ENCODE data around the gene SLC22A17.

The SLC22A17 gene

DNA sequence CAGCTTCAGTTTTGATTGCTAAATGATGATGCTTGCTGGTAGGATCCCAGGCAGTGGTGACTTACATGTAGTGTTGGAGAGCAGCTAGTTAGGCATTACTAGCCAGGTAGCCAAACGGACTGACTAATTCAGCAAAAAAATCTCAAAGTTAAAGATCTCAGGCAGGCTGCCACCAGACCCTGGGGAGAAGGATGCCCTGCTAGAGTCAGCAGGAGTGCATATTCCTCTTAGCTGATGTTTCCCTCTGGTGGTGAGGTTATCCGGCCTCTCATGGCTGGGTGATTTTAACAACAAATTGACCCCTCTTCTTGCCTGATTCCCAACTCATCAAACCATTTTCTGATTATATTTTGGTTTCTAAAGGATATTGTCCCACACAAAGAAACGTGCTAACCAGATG, 9.5 kb upstream of the SLC22A17 start:
- TF ChIP-seq, protein P1, sequence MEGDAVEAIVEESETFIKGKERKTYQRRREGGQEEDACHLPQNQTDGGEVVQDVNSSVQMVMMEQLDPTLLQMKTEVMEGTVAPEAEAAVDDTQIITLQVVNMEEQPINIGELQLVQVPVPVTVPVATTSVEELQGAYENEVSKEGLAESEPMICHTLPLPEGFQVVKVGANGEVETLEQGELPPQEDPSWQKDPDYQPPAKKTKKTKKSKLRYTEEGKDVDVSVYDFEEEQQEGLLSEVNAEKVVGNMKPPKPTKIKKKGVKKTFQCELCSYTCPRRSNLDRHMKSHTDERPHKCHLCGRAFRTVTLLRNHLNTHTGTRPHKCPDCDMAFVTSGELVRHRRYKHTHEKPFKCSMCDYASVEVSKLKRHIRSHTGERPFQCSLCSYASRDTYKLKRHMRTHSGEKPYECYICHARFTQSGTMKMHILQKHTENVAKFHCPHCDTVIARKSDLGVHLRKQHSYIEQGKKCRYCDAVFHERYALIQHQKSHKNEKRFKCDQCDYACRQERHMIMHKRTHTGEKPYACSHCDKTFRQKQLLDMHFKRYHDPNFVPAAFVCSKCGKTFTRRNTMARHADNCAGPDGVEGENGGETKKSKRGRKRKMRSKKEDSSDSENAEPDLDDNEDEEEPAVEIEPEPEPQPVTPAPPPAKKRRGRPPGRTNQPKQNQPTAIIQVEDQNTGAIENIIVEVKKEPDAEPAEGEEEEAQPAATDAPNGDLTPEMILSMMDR (IDR thresholded peaks at IDR 0.05; ENCODE audit: control insufficient read depth, insufficient read depth, low read depth, low read length, missing control alignments): peak; percentile 35
- no peak overlapping the region for H3K4me3 ChIP-seq (ENCODE audit: control insufficient read depth, low read depth, low read length)
- DNase-seq (ENCODE audit: low read depth): no peak

DNA sequence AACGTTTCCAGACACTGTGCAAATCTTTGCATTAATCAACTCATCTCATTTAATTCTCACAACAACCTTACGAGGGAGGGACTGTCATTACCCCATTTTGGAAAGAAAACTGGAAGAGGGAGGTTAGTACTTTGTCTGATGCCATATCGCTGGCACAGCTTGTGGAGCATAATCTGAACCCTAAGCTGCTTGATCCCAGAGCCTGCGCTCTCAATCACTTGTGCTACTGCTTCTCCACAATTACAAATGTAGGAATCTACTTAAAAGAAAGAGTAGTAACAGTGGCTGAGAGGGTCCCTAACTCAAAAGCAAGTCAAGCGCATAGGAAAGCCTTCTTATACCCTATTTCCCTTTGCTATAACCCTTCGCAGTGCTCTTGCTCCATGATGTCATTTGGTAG, 9.1 kb upstream of the SLC22A17 start:
- DNase-seq (ENCODE audit: low read depth): no peak
- TF ChIP-seq, protein P1 (IDR thresholded peaks at IDR 0.05; ENCODE audit: control insufficient read depth, insufficient read depth, low read depth, low read length, missing control alignments): no peak

DNA sequence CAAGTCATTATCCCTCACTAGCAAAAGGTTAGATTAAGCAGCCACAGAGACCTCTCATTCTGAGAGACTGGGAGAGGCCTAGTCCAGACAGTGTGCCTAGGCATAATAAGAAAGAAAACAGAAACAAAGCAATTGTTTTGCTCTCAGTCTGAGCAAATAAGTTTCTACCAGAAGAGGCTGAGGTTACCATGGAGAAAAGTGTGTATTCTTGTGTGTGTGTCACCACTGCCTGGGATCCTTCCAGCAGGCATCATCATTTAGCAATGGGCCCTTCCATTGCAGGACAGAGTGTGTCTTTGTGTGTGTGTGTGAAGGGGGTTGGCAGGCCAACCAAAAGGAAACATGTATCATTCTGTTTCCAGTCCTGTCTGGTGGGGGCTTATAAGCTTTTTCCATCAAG, 8.6 kb upstream of the SLC22A17 start:
- TF ChIP-seq, protein P1 (IDR thresholded peaks at IDR 0.05; ENCODE audit: control insufficient read depth, insufficient read depth, low read depth, low read length, missing control alignments): no peak
- DNase-seq (ENCODE audit: low read depth): peak; percentile 23

More for the DNA sequence above, 9.1 kb upstream of the SLC22A17 start:
- H3K4me3 ChIP-seq (ENCODE audit: control insufficient read depth, low read depth, low read length): no peak overlapping the region

DNA sequence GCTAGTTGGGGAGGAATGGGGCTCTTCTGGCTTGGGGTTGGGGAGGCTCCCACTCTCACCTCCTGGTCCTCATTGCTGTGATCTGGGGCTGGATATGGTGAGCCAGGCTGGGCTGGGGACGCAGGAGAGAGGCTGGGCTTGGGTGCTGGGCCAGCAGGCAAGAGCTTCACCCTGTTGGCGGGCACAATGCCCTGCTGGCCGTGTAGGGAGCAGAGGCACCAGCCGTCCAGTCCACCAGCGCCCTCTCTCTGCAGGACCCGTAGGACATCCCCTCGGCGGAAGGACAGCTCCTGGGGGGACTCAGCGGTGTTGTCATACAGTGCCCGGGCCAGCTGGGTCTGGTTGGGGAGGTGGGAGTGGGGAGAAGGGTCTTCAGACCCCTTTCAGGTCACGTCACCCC, 7.8 kb upstream of the SLC22A17 start:
- TF ChIP-seq, protein P1 (IDR thresholded peaks at IDR 0.05; ENCODE audit: control insufficient read depth, insufficient read depth, low read depth, low read length, missing control alignments): peak; percentile 12
- no peak overlapping the region for H3K4me3 ChIP-seq (ENCODE audit: control insufficient read depth, low read depth, low read length)
- DNase-seq (ENCODE audit: low read depth): no peak

More for the DNA sequence above, 8.6 kb upstream of the SLC22A17 start:
- no peak overlapping the region for H3K4me3 ChIP-seq (ENCODE audit: control insufficient read depth, low read depth, low read length)

DNA sequence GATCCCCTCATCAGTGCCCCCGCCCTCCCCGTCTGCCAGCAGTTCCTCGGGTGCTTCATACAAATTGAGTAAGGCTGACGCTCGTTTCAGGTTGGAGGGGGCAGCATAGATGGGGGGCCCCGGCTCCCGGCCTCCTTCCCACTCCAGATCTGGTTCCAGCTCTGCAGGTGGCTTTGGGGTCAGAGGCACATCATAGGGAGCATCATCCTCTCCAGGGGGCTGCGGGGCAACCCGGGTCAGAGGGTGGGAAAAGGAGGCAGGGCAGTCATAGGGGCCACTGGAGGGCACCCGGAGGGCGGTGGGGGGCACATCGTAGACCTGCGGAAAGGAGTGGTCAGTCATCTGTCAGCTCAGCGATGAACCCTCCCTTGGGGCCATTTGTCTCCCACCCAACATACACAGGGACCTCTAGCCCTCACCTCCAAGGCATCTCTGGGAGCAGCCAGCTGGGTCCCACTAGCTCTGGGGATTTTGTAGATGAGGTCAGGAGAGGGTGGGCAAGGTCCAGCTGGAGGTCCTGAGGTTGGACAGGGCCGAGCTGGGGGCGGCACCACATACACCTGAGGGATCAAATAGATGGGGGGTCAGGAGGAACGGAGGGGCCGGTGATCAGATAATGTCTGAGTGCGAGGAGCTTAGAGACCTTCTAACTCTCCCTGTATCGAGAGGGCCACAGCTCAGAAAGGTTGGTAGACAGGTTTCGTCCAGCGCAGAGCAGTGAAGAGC, 7.2 kb upstream of the SLC22A17 start:
- no peak overlapping the region for H3K4me3 ChIP-seq (ENCODE audit: control insufficient read depth, low read depth, low read length)
- TF ChIP-seq, protein P1 (IDR thresholded peaks at IDR 0.05; ENCODE audit: control insufficient read depth, insufficient read depth, low read depth, low read length, missing control alignments): no peak
- no peak for DNase-seq (ENCODE audit: low read depth)

GRCh38 chr14:23359167-23359626, 6.5 kb upstream of the SLC22A17 start:
- TF ChIP-seq, protein P1 (IDR thresholded peaks at IDR 0.05; ENCODE audit: control insufficient read depth, insufficient read depth, low read depth, low read length, missing control alignments): no peak
- no peak overlapping the region for H3K4me3 ChIP-seq (ENCODE audit: control insufficient read depth, low read depth, low read length)
- DNase-seq (ENCODE audit: low read depth): no peak

All from AG09309 (cell line).